HepG2 (cell line): ENCODE measurements around the gene PDK3. TPM values are rescaled to one million over a fixed set of nuclear protein-coding genes. Genes with fewer than 3 reads are reported as not detected.

Experiments used
- ATAC-seq: fragments of 200-7000 bp; cut with Tn5 transposase; 3 replicates; pipeline ENCODE4 v1.9.1; 2020; ENCODE audit warnings: mild to moderate bottlenecking, moderate library complexity
- BruUV-seq: library from RNA; stranded (reverse); fragments of 400-500 nt; replicated peaks from 2 replicates; lab custom pipeline; 2021; lab: Mats Ljungman, UMichigan
- CTCF ChIA-PET: fragments of 300-600 bp; formaldehyde crosslinking; extraction: SDS; loops from one replicate; lab custom pipeline; 2021; ENCODE audit warnings: low total read pairs, inconsistent platforms, low intra/inter-chr PET ratio; lab: Yijun Ruan, JAX
- POLR2A ChIA-PET: fragments of 350-600 bp; sonication (Branson Sonifier 250); formaldehyde crosslinking; loops from one replicate; lab custom pipeline; 2020; ENCODE audit warnings: antibody characterized with exemption, inconsistent platforms; lab: Yijun Ruan, JAX
- DNase-seq: peaks from one replicate; pipeline ENCODE4 v3.0.0-alpha.2; 2015; ENCODE audit warnings: low spot score
- FAIRE-seq: peaks from 3 replicates; lab custom pipeline; 2011; peaks lifted over from hg19 to GRCh38; lab: Jason Lieb, UNC
- H2AFZ ChIP-seq: one replicate; pipeline ENCODE4 v1.6.1; 2011; ENCODE audit warnings: low read length, inconsistent platforms
- H3K27ac ChIP-seq: fragments of 300-600 bp; 3 replicates; pipeline ENCODE4 v1.8.0; 2011; ENCODE audit warnings: mixed run types, mild to moderate bottlenecking, mixed read lengths, low read length, inconsistent platforms; ENCODE audit not compliant: insufficient read depth; ENCODE audit errors: extremely low read length
- H3K27me3 ChIP-seq, 2 experiments: fragments of 200-600 bp in 1 of 2; 2 replicates in 1 of 2; 3 replicates in 1 of 2; pipeline versions ENCODE4 v1.6.0 to v1.8.0; 2011; ENCODE audit warnings: low read length in 2 of 2, mild to moderate bottlenecking in 2 of 2, moderate library complexity in 2 of 2, inconsistent platforms in 1 of 2; ENCODE audit not compliant: insufficient read depth in 2 of 2, control insufficient read depth in 1 of 2
- H3K36me3 ChIP-seq, 2 experiments: fragments of 200-600 bp in 1 of 2; replicated peaks in 1 of 2; 2 replicates in 1 of 2; 3 replicates in 1 of 2; pipeline versions ENCODE4 v1.5.1 to v1.8.0; 2011; ENCODE audit warnings: low read length in 2 of 2, inconsistent platforms in 1 of 2; ENCODE audit not compliant: insufficient read depth in 2 of 2, control insufficient read depth in 1 of 2
- H3K4me1 ChIP-seq: 2 replicates; pipeline ENCODE4 v1.5.1; 2012; ENCODE audit warnings: low read length, inconsistent platforms; ENCODE audit not compliant: insufficient read depth
- H3K4me2 ChIP-seq: 2 replicates; pipeline ENCODE4 v1.6.0; 2011; ENCODE audit warnings: low read depth, low read length, inconsistent platforms
- H3K4me3 ChIP-seq, 3 experiments: fragments of 200-600 bp in 1 of 3; sonication (generic), shearing (Covaris generic) in 1 of 3; replicated peaks in 1 of 3; 2 replicates each; pipeline ENCODE4 v1.5.1; 2011 to 2016; ENCODE audit warnings: low read length in 3 of 3, inconsistent platforms in 2 of 3, low read depth in 2 of 3, mild to moderate bottlenecking in 2 of 3, control low read depth in 1 of 3, mixed read lengths in 1 of 3; ENCODE audit not compliant: insufficient read depth in 1 of 3
- H3K79me2 ChIP-seq: one replicate; pipeline ENCODE4 v1.6.1; 2011; ENCODE audit warnings: low read length, inconsistent platforms; ENCODE audit not compliant: insufficient read depth
- H3K9ac ChIP-seq: 2 replicates; pipeline ENCODE4 v1.6.0; 2011; ENCODE audit warnings: mild to moderate bottlenecking, low read depth, low read length, inconsistent platforms; ENCODE audit not compliant: insufficient read depth
- H3K9me3 ChIP-seq: 2 replicates; pipeline ENCODE4 v1.5.1; 2012; ENCODE audit warnings: mild to moderate bottlenecking, low read length
- H4K20me1 ChIP-seq: 2 replicates; pipeline ENCODE4 v1.6.0; 2011; ENCODE audit warnings: inconsistent platforms, mild to moderate bottlenecking, low read length, moderate library complexity; ENCODE audit not compliant: insufficient read depth
- GMEB1 ChIP-seq: sonication (generic); formaldehyde crosslinking; IDR thresholded peaks from 2 replicates; pipeline ENCODE4 v1.5.1; 2020; ENCODE audit warnings: missing genetic modification reagents, mild to moderate bottlenecking, borderline replicate concordance
- RBAK ChIP-seq: sonication (generic); formaldehyde crosslinking; IDR thresholded peaks from 2 replicates; pipeline ENCODE4 v1.5.1; 2020; ENCODE audit warnings: mild to moderate bottlenecking, missing genetic modification reagents
- WGBS: methylation state at CpG from one replicate; pipeline ENCODE4 v1.1.6; 2017; ENCODE audit warnings: low lambda C conversion rate; 5-methylcytosine and 5-hydroxymethylcytosine counted together
- in situ Hi-C: cut with HindIII; loops from 2 replicates; pipeline ENCODE4 v1.10.0; 2017; ENCODE audit warnings: low pct_unique_long_range_greater_than_20kb; ENCODE audit not compliant: extremely low pct_ligation_motif_present
- intact Hi-C: fragments of 100-400 bp; cut with micrococcal nuclease; formaldehyde crosslinking; loops from one replicate; pipeline ENCODE4 v1.10.0; 2022; ENCODE audit not compliant: unreplicated experiment
- polyA plus RNA-seq, 8 experiments: library from polyadenylated mRNA; depleted of rRNA in 3 of 8; stranded (reverse) in 7 of 8; unstranded in 1 of 8; fragments of >200 nt; fragmentation: Illumina TruSeq in 4 of 8; extraction: Trizol in 4 of 8; gene quantifications; 2 replicates each; pipeline versions ENCODE4 v1.2.1 to v1.2.3, GENCODE V29; 2011 to 2016; ENCODE audit warnings: low read depth in 4 of 8, missing spikeins in 1 of 8, mixed read lengths in 1 of 8; ENCODE audit not compliant: insufficient read depth in 1 of 8
- total RNA-seq, 5 experiments: library from RNA; depleted of rRNA; stranded (reverse); fragments of >200 nt; fragmentation: Illumina TruSeq; extraction: Trizol; gene quantifications; 2 replicates each; pipeline ENCODE4 v1.2.3, GENCODE V29; 2016; ENCODE audit warnings: low read depth in 1 of 5

The PDK3 gene
- total and polyA plus RNA-seq, 2 of the 13 experiments (the other 11 are each of a cell fraction or from before 2014, with no cell fraction given), result 9.1 to 10.5 TPM

DNA sequence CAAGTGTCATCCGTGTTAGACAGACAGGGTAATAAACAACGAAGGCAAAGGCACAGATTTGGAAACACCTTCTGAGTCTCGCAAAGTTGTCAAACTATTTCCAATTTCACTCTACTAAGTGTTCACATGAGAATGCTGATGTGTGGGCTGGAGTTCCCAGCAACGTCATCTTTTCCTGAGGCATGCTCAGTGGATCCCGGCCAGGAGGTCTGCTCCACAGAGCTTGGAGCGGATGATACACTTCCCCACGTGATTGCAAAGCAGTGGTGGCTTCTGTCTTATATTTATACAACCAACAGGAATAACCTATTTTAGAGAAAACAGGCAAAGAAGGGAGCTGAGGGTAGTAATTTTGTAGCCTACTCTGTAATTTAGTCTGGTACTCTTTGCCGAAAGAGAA lies 40.1 kb upstream of the PDK3 start:
- ATAC-seq (no peak), FAIRE-seq (no peak), DNase-seq (no peak)
- Histone ChIP-seq H2AFZ (no peak overlapping the region), H3K36me3 (no peaks in the 10 kb centered on the region), H4K20me1 (no peaks in the 10 kb centered on the region), H3K27ac (no peak overlapping the region), H3K27me3 (no peaks in the 10 kb centered on the region), H3K9ac (no peak overlapping the region), H3K4me3 (no peak overlapping the region), H3K79me2 (no peaks in the 10 kb centered on the region), H3K4me2 (no peak overlapping the region), H3K9me3 (no peaks in the 10 kb centered on the region), H3K4me1 (peaks cover 19% of the 10 kb centered on the region)
- intact Hi-C loops, result no loop called here
- WGBS, result 46% methylated on average over 7 of the region's 8 CpGs
- BruUV-seq, result no TSS peak
- POLR2A ChIA-PET, result no interaction called here
- in situ Hi-C loops, result no loop called here
- TF ChIP-seq GMEB1 (CRISPR knock-in tag), result no peak
- CTCF ChIA-PET, result no interaction called here

- Histone ChIP-seq H4K20me1 (no peaks in the 10 kb centered on the region), H3K36me3 (no peaks in the 10 kb centered on the region), H3K79me2 (no peaks in the 10 kb centered on the region), H3K9ac (no peak overlapping the region), H3K4me3 (no peak overlapping the region), H3K9me3 (no peaks in the 10 kb centered on the region), H3K27ac (no peak overlapping the region), H2AFZ (no peak overlapping the region), H3K27me3 (no peaks in the 10 kb centered on the region), H3K4me1 (peaks cover 19% of the 10 kb centered on the region), H3K4me2 (no peak overlapping the region)
- in situ Hi-C loops (no loop called here), intact Hi-C loops (loop anchor here (2.0 kb wide), 2 partner anchors 39 to 73 kb away; partner anchors contain the start of gene PDK3)
- ChIA-PET CTCF (no interaction called here), POLR2A (no interaction called here)
- ATAC-seq, result no peak
- 47% methylated on average over 2 of the region's 2 CpGs for WGBS
- no peak for TF ChIP-seq RBAK
- DNase-seq, result no peak
- FAIRE-seq, result no peak
- no TSS peak for BruUV-seq
Observed at GRCh38 chrX:24425806-24426205, 39.3 kb upstream of the PDK3 start.
